Pancreas (tissue), 10 donors: ENCODE measurements around the gene POMT1. TPM values are rescaled to one million over a fixed set of nuclear protein-coding genes. Genes with fewer than 3 reads are reported as not detected.
"Not testable (repeated sequence)": the region's sequence is repeated elsewhere in the genome, so short reads cannot be mapped to it uniquely, and the experiment has no call there.

Experiments
- ATAC-seq, 4 donors: fragments of 200-7000 bp; cut with Tn5 transposase; one replicate each; pipeline versions ENCODE4 v1.8.0 to v1.9.1; 2020; ENCODE audit warnings: mild to moderate bottlenecking in 4 of 4, moderate library complexity in 4 of 4
- DNase-seq, 6 donors: peaks; one replicate each; pipeline ENCODE4 v3.0.0-alpha.2; 2020
- FAIRE-seq: peaks from 2 replicates; lab custom pipeline; 2012; peaks lifted over from hg19 to GRCh38; lab: Jason Lieb, UNC
- H3K27ac ChIP-seq, 4 donors: fragments of 200-600 bp; sonication (generic); 1 replicate in 3 of 4; 2 replicates in 1 of 4; pipeline versions ENCODE4 v1.5.0 to v1.8.0; 2020
- H3K27me3 ChIP-seq, 4 donors: fragments of 200-600 bp; one replicate each; pipeline ENCODE4 v1.8.0; 2021
- H3K36me3 ChIP-seq, 3 donors: fragments of 200-600 bp; sonication (generic) in 1 of 3; one replicate each; pipeline versions ENCODE4 v1.5.0 to v1.8.0; 2020 to 2021
- H3K4me1 ChIP-seq, 3 donors: fragments of 200-600 bp; one replicate each; pipeline ENCODE4 v1.8.0; 2021
- H3K4me3 ChIP-seq, 4 donors: fragments of 200-600 bp; sonication (generic) in 2 of 4; one replicate each; pipeline versions ENCODE4 v1.5.0 to v1.8.0; 2020 to 2021
- H3K9me3 ChIP-seq, 4 donors: fragments of 200-600 bp; one replicate each; pipeline ENCODE4 v1.8.0; 2021
- CTCF ChIP-seq, 4 donors: fragments of 200-600 bp; sonication (generic) in 3 of 4; IDR thresholded peaks; one replicate each; pipeline versions ENCODE4 v1.5.0 to v1.8.0; 2021; ENCODE audit warnings: antibody characterized with exemption in 4 of 4
- WGBS, 2 donors: extraction: QIAGEN DNeasy Blood & Tissue Kit; methylation state at CpG; one replicate each; pipeline ENCODE4 v1.1.7; 2013; 5-methylcytosine and 5-hydroxymethylcytosine counted together
- intact Hi-C, 3 donors: fragments of 100-400 bp; cut with DNase I; formaldehyde crosslinking; loops; one replicate each; pipeline versions ENCODE4 v1.11.1 to v1.14.2; 2022
- polyA plus RNA-seq, 2 donors: library from polyadenylated mRNA; stranded (reverse); fragments of 200-250 nt; gene quantifications; one replicate each; pipeline ENCODE4 v1.2.3, GENCODE V29; 2013
- total RNA-seq, 6 donors: library from RNA; stranded (reverse); fragmentation: NEBNext Ultra II Directional in 4 of 6; extraction: Animal tissue kit (Norgen Biotek cat#: 25700) in 4 of 6; gene quantifications; one replicate each; pipeline versions ENCODE4 v1.2.1 to v1.2.4, GENCODE V29; 2021 to 2023
- donor health status: healthy with polysubstance abuse.
- donor health status: DM: no; HTN: no; CAD: no; lungs with moderate emphysema.
- donor health status: DM: no; HTN: no; CAD: no.
- donor health status: control.
- donor health status: control.
- donor health status: Bipolar disorder and iron deficiency.
- donor health status: DM: yes; HTN: yes; CAD: no.
- donor health status: DM: no; HTN: no; CAD: no.
- donor health status: DM: no; HTN: no; CAD: no.
- donor health status: DM: yes; HTN: yes; CAD: no.

POMT1 gene
- total and polyA plus RNA-seq, 8 donors = 11.3 to 66.5 (median 16.5) TPM

GRCh38 chr9:131468031-131468430 lies 34.7 kb upstream of the POMT1 start:
- Histone ChIP-seq H3K27me3 (no peaks in the 10 kb centered on the region), H3K36me3 (peaks cover 12 to 80% (median 25%) of the 10 kb centered on the region in 3 donors), H3K4me1 (no peaks in the 10 kb centered on the region), H3K9me3 (no peaks in the 10 kb centered on the region), H3K4me3 (no peak overlapping the region), H3K27ac (no peak overlapping the region)
- DNase-seq (peak in 1 of 6 donors; percentile 3), FAIRE-seq (no peak), ATAC-seq (no peak)
- TF ChIP-seq CTCF (IDR thresholded peaks at IDR 0.05) = no peak
- WGBS, 2 donors = 95 to 98% methylated on average over 4 of the region's 4 CpGs
- intact Hi-C loops = no loop called here

GRCh38 chr9:131469356-131469755 lies 33.4 kb upstream of the POMT1 start:
- FAIRE-seq = no peak
- peak in 1 of 6 donors; percentile 38 for DNase-seq
- intact Hi-C loops = no loop called here
- Histone ChIP-seq H3K27ac (no peak overlapping the region), H3K9me3 (no peaks in the 10 kb centered on the region), H3K27me3 (no peaks in the 10 kb centered on the region), H3K4me3 (no peak overlapping the region), H3K36me3 (peaks cover 12 to 88% (median 34%) of the 10 kb centered on the region in 3 donors), H3K4me1 (no peaks in the 10 kb centered on the region)
- peak in 2 of 4 donors; percentile 54 to 68 for ATAC-seq
- 82 to 83% methylated on average over 6 of the region's 6 CpGs for WGBS, 2 donors
- TF ChIP-seq CTCF (IDR thresholded peaks at IDR 0.05) = no peak

- TF ChIP-seq CTCF (IDR thresholded peaks at IDR 0.05) = no peak
- peak in 1 of 6 donors; percentile 32 for DNase-seq
- Histone ChIP-seq H3K27ac (no peak overlapping the region), H3K27me3 (no peaks in the 10 kb centered on the region), H3K4me3 (no peak overlapping the region), H3K9me3 (no peaks in the 10 kb centered on the region), H3K4me1 (no peaks in the 10 kb centered on the region), H3K36me3 (peaks cover 10 to 88% (median 35%) of the 10 kb centered on the region in 3 donors)
- WGBS, 2 donors = 94 to 95% methylated on average over 16 of the region's 16 CpGs
- FAIRE-seq = no peak
- intact Hi-C loops = loop anchor here in 1 of 3 donors (10.0 kb wide), 1 partner anchor 115 kb away; no protein-coding TSS in a partner anchor
- ATAC-seq = no peak
These were observed 32.8 kb upstream of the POMT1 start for GRCh38 chr9:131469951-131470350.

GRCh38 chr9:131470581-131470991 lies 32.1 kb upstream of the POMT1 start:
- WGBS, 2 donors = 97 to 98% methylated on average over 12 of the region's 12 CpGs
- Histone ChIP-seq H3K4me1 (no peaks in the 10 kb centered on the region), H3K4me3 (no peak overlapping the region), H3K27me3 (no peaks in the 10 kb centered on the region), H3K27ac (no peak overlapping the region), H3K36me3 (peaks cover 11 to 88% (median 40%) of the 10 kb centered on the region in 3 donors), H3K9me3 (no peaks in the 10 kb centered on the region)
- no peak for TF ChIP-seq CTCF (IDR thresholded peaks at IDR 0.05)
- no peak for FAIRE-seq
- peak in 2 of 6 donors; percentile 25 to 26 for DNase-seq
- intact Hi-C loops = loop anchor here in 1 of 3 donors (10.0 kb wide), 1 partner anchor 116 kb away; no protein-coding TSS in a partner anchor
- no peak for ATAC-seq

GRCh38 chr9:131472085-131472484 lies 30.6 kb upstream of the POMT1 start:
- intact Hi-C loops = loop anchor here in 1 of 3 donors (10.0 kb wide), 1 partner anchor 117 kb away; no protein-coding TSS in a partner anchor
- H3K27ac ChIP-seq, H3K4me1 ChIP-seq, H3K27me3 ChIP-seq, H3K9me3 ChIP-seq, ATAC-seq, DNase-seq, FAIRE-seq, H3K4me3 ChIP-seq: not testable (repeated sequence)
- 94 to 95% methylated on average over 3 to 5 of the region's 5 CpGs for WGBS, 2 donors
- peaks cover 17 to 91% (median 55%) of the 10 kb centered on the region in 3 donors for H3K36me3 ChIP-seq
